Natural killer cell treated with Interleukin-12 subunit alpha and Interleukin-12 subunit beta and Interleukin-15 and Interleukin-18, amount 100 ng/mL, for 72 hours (primary cell): Measurements from ENCODE around the gene AKAP6. TPM values are rescaled to one million over a fixed set of nuclear protein-coding genes. Genes with fewer than 3 reads are reported as not detected.

Experiments
- ATAC-seq, 2 donors: fragments of 150-1000 bp; cut with Tn5 transposase in 1 of 2; sonication (Bioruptor Pico), chemical (Tn5 transposase) in 1 of 2; 2 replicates each; pipeline ENCODE4 v1.10.0; 2021
- DNase-seq: peaks from one replicate; pipeline ENCODE4 v3.0.0; 2022; ENCODE audit warnings: low spot score
- H3K27ac Mint-ChIP-seq, 2 donors: 1 replicate in 1 of 2; 2 replicates in 1 of 2; pipeline ENCODE4 v1.8.0; 2022; ENCODE audit warnings: mixed read lengths in 2 of 2, mild to moderate bottlenecking in 1 of 2, moderate library complexity in 1 of 2
- H3K27me3 Mint-ChIP-seq, 2 donors: 1 replicate in 1 of 2; 2 replicates in 1 of 2; pipeline ENCODE4 v1.8.0; 2022; ENCODE audit warnings: mixed read lengths in 2 of 2
- H3K36me3 Mint-ChIP-seq: one replicate; pipeline ENCODE4 v1.8.0; 2022; ENCODE audit warnings: mixed read lengths
- H3K4me1 Mint-ChIP-seq, 2 donors: 1 replicate in 1 of 2; 2 replicates in 1 of 2; pipeline ENCODE4 v1.8.0; 2022; ENCODE audit warnings: low read depth in 2 of 2, mixed read lengths in 2 of 2, mild to moderate bottlenecking in 1 of 2
- H3K4me3 Mint-ChIP-seq: one replicate; pipeline ENCODE4 v1.8.0; 2022; ENCODE audit warnings: mixed read lengths
- H3K9me3 Mint-ChIP-seq: 2 replicates; pipeline ENCODE4 v1.8.0; 2022; ENCODE audit warnings: mixed read lengths
- total RNA-seq, 2 donors: library from RNA; stranded (reverse); gene quantifications; one replicate each; pipeline ENCODE4 v1.2.3, GENCODE V29; 2022

The AKAP6 gene
- total RNA-seq, 2 donors from 2014 or later, result 0.31 TPM; not detected in 1

DNA sequence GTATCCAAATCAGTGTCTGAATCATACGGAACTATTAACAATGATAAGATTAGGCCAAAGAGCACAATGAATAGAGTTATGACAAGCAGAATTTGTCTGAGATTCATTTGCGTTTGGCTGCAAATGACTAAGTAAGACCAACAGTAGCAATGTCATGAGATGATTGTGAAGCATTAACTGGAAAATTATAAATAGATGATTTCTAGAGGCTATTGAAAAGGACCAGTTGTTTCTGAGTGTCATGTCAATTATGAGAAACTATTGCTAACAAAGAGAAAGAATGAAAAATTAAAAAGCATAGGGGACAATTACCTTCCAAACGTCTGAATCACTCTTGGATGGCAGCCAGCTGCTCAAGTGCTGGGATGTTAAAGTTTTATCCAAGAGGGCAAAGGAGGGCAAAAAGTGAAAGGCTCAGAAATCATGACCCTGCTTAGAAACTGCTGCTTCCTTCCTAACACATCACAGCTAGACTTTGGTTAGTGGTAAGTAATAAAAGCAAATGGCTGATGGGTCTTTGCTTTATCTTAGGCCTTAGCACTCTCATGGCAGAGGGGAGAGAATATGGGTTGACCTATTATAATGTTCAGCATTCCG, 89.0 kb downstream of the AKAP6 start:
- Mint-ChIP-seq H3K9me3 (peaks cover 2% of the 10 kb centered on the region), H3K4me1 (no peaks in the 10 kb centered on the region), H3K27me3 (peaks cover 0 to 5% of the 10 kb centered on the region in 2 donors), H3K27ac (no peak overlapping the region), H3K36me3 (no peaks in the 10 kb centered on the region), H3K4me3 (no peak overlapping the region)
- DNase-seq, result no peak
- no peak for ATAC-seq

DNA sequence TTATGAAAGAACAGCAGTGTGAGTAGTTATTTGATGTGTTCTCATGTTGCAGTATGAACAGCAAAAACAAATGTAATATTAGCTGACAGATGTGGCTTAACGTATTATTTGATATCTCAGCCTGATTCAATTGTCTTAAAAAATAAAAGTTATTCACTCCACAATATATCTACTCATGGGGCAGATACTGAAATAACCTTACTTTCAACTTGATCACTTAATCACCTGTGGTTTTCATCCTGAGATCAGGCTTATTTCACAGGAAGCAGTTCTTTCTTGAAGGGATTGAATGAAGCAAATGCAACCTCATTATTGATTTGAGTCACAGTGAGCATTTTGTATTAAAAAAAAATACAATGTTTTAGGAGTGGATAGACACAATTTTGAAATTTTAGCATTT, 90.3 kb downstream of the AKAP6 start:
- Mint-ChIP-seq H3K9me3 (peaks cover 2% of the 10 kb centered on the region), H3K36me3 (no peaks in the 10 kb centered on the region), H3K4me1 (no peaks in the 10 kb centered on the region), H3K27me3 (peaks cover 0 to 5% of the 10 kb centered on the region in 2 donors), H3K4me3 (no peak overlapping the region), H3K27ac (no peak overlapping the region)
- DNase-seq (no peak), ATAC-seq (no peak)

DNA sequence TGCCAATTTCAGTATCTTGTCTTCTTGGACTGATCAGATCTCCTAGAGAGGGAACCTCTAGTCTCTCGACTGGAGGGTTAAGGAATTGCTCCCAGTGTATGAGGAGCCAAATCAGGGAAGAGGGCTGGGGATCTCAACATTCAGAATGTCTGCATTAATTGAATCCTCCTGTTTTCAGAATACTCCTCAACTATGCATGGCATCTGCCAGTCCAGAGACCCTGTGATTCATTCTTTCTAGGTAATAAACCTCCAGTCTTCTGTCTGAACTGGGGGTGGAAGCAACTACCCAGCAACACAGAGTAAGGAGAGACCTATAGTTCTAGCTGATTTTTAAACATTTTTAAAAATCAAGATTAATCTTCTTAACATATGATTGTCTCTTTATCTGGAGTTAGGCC, 92.7 kb downstream of the AKAP6 start:
- H3K27ac Mint-ChIP-seq, result no peak overlapping the region
- ATAC-seq, result no peak
- H3K9me3 Mint-ChIP-seq, result peaks cover 3% of the 10 kb centered on the region

DNA sequence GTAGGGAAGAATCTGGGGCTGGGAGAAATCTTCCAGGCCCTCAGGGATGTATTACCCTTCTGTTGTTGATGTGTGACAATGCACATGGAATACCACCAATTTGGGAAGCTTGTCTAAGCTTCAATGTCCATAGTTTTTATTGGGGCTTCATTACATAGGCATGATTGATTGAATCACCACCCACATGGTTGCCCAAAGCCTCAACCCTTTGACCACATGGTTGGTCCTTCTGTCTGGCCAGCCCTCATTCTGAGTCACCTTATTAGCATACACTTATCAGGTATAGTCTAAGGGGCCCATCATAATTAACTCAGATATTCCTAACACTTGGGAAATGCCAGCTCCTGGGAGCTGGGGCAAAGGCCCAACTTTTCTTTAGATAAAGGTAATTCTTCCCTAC, 93.3 kb downstream of the AKAP6 start:
- DNase-seq, result no peak
- Mint-ChIP-seq H3K36me3 (no peaks in the 10 kb centered on the region), H3K27ac (no peak overlapping the region), H3K4me3 (no peak overlapping the region), H3K9me3 (peaks cover 4% of the 10 kb centered on the region), H3K27me3 (no peaks in the 10 kb centered on the region), H3K4me1 (no peaks in the 10 kb centered on the region)
- ATAC-seq, result no peak

More for the DNA sequence above, 92.7 kb downstream of the AKAP6 start:
- H3K36me3 Mint-ChIP-seq, result no peaks in the 10 kb centered on the region
- no peak overlapping the region for H3K4me3 Mint-ChIP-seq
- H3K27me3 Mint-ChIP-seq, result no peaks in the 10 kb centered on the region
- no peaks in the 10 kb centered on the region for H3K4me1 Mint-ChIP-seq
- DNase-seq, result no peak

DNA sequence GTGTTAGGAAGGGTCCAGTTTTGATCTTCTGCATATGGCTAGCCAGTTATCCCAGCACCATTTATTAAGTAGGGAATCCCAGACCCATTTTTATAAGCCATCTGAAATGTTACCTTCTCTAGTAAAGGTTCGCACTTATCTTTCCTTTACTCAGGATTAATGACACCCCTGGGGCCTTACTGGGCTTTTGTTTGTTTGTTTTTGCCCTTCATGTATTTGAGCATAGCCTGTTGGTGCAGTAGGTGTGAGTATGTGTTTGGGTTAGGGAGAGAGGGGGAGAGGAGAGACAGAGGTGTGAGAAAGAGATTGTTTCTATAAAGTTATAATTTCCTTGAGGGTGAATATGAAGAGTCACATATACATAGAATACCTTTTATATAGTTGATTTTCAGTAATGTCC, 96.9 kb downstream of the AKAP6 start:
- H3K4me1 Mint-ChIP-seq, result no peaks in the 10 kb centered on the region
- no peak overlapping the region for H3K4me3 Mint-ChIP-seq
- ATAC-seq, result no peak
- peaks cover 4% of the 10 kb centered on the region for H3K9me3 Mint-ChIP-seq
- H3K27ac Mint-ChIP-seq, result no peak overlapping the region
- H3K27me3 Mint-ChIP-seq, result no peaks in the 10 kb centered on the region
- no peaks in the 10 kb centered on the region for H3K36me3 Mint-ChIP-seq
- no peak for DNase-seq

DNA sequence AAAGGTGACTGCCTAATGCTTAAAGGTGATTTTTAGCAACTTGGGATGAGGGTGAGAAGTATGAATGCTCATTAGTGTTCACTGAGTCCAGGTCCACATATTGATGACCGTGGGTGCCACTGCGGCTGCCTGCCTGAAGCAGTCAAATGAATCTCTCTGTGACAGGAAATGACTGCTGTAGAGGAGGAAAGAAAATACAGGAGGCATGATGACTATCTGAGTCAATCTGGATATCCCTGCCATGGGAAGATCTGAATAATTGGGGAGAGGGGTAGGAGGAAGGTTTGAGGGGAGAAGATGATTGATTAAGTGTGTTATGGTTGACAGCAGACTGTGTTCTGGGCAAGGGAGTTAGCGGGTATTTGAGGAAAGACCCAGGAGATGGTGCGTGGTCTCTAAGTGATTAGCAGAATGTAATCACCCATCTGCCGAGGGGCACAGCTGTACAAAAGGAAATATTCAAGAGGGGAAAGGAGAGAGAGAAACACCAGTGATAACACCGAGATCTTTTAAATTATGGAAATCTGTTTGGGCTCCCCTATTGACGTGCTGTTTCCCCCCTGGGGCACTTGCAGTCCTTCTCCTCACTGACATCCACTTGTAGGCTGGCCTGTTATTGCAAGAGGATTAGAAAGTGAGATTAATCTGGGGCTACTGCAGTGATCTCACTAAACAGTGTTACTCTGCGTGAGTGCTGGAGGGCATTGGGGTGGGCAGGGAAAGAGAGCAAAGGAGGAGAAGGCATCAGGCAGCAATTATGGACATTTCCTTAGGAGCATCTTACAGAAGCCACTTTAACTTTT, 97.7 kb downstream of the AKAP6 start:
- no peak for DNase-seq
- Mint-ChIP-seq H3K27ac (no peak overlapping the region), H3K27me3 (no peaks in the 10 kb centered on the region), H3K36me3 (no peaks in the 10 kb centered on the region), H3K9me3 (peaks cover 4% of the 10 kb centered on the region), H3K4me3 (no peak overlapping the region), H3K4me1 (no peaks in the 10 kb centered on the region)
- ATAC-seq, result no peak

DNA sequence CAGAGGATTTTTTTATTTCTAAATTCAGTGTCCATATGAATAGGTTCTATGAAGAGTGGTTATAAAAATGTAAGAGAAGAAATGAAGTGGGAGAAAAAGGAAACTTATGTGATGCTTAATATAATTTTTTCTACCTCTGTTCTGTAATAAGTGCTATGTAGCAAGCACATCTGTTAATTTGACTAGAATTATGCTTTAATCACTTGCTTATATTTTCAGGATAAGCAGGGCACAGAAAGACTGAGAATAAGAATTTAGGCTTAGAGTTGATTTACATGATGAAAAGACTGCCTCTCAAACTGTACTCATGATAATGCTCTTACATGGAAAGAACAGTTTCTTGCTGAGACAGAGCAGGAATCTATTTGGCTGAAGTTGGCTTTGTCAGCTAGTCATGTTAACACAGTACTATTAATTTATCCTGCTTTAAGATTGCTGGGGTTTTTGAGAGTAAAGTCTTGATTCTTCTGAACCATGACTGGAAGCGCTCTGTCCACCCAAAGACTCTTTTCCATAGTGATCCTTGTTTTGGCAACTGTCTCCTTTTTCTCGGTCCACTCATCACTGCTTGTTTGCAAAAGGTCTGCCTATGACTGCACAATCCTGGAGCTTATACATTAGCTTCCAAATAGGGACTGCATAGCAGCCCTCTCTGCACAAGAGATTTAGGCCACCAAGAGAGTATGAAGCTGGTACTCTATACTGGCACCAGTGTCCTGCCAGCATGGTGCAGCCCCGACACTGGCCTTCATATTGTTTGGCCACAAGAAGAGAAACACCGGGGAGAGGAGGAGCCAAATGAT, 98.8 kb downstream of the AKAP6 start:
- DNase-seq, result no peak
- Mint-ChIP-seq H3K27ac (no peak overlapping the region), H3K36me3 (no peaks in the 10 kb centered on the region), H3K9me3 (peaks cover 4% of the 10 kb centered on the region), H3K27me3 (no peaks in the 10 kb centered on the region), H3K4me1 (no peaks in the 10 kb centered on the region), H3K4me3 (no peak overlapping the region)
- ATAC-seq, result no peak

DNA sequence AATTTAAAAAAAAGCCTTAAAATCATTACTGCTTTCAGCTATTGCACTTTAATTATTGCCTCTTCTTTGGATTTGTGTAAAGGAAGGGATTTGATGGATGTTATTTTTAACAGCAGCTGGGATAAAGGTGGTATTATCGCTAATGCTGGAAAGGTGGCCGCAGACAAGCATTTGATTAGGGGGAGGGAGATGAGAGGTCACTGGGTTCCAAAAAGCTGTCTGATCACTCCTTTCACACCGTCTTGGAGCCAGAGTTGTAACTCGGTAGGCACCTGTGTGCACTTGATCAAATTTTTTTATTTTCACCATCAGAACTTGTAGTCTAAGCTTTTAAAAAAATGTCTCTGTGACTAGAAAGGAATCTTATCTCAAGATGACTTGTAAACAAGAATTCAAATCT, 99.8 kb downstream of the AKAP6 start:
- H3K4me3 Mint-ChIP-seq, result no peak overlapping the region
- H3K9me3 Mint-ChIP-seq, result peaks cover 4% of the 10 kb centered on the region
- DNase-seq (no peak), ATAC-seq (no peak)
- no peak overlapping the region for H3K27ac Mint-ChIP-seq
- H3K4me1 Mint-ChIP-seq, result no peaks in the 10 kb centered on the region
- no peaks in the 10 kb centered on the region for H3K27me3 Mint-ChIP-seq
- H3K36me3 Mint-ChIP-seq, result no peaks in the 10 kb centered on the region

DNA sequence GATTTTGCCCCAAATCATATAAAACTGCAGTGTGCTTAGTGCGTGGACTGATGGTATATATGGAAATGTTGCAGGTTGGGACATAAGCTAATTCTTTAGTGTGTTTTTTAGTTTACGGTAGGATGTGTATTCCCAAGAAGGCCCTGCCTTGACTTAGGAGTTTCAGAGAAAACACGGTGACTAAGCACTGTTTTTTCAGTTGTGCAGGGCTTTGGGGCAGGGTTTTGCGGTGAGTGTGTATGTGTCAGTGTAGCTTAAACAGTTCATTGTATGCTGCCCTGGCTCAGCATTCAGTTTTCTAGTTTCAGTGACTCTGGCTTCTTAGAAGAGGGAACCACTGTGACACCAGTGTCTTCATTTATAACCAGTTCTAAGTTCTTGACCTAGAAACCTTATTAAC, 101.2 kb downstream of the AKAP6 start:
- ATAC-seq, result no peak

DNA sequence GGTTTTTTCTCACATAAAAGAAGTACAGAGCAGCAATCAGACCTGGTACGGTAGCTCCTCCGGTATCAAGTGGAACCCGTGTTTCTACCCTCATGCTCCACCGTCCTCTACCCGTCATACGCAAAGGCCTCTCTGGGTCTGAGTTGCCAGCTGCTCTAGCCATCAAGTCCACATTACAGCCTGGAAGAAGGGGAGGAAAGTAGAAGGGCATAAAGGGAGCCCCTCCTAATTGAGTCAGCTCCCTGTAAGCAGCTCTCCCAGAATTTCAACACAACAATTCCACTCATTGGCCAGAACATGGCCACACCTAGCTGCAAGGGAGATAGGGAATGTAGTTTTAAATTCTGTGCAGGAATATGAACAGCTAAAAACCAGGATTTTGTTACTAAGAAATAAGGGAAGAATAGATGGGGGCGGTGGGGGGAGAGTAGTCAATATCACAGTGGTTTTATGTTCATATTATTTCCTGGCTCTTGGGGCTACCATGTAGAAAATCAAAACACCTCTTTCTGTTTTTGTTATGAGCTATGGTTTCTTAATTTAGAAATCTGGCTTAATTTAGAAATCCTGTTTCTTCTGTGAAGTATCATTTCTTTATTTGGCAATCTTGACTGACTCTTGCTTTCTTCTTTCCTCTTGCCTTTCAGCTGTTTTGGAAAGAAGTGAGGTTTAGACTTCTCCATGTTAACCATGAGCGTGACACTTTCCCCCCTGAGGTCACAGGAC, 103.9 kb downstream of the AKAP6 start:
- ATAC-seq (no peak), DNase-seq (no peak)
- no peaks in the 10 kb centered on the region for H3K4me1 Mint-ChIP-seq
- no peak overlapping the region for H3K4me3 Mint-ChIP-seq
- H3K36me3 Mint-ChIP-seq, result no peaks in the 10 kb centered on the region
- H3K27me3 Mint-ChIP-seq, result no peaks in the 10 kb centered on the region
- no peak overlapping the region for H3K27ac Mint-ChIP-seq
- H3K9me3 Mint-ChIP-seq, result peaks cover 6% of the 10 kb centered on the region

More for the DNA sequence above, 101.2 kb downstream of the AKAP6 start:
- DNase-seq, result no peak
- no peak overlapping the region for H3K4me3 Mint-ChIP-seq
- no peaks in the 10 kb centered on the region for H3K36me3 Mint-ChIP-seq
- H3K9me3 Mint-ChIP-seq, result peaks cover 4% of the 10 kb centered on the region
- no peaks in the 10 kb centered on the region for H3K4me1 Mint-ChIP-seq
- H3K27ac Mint-ChIP-seq, result no peak overlapping the region
- no peaks in the 10 kb centered on the region for H3K27me3 Mint-ChIP-seq

DNA sequence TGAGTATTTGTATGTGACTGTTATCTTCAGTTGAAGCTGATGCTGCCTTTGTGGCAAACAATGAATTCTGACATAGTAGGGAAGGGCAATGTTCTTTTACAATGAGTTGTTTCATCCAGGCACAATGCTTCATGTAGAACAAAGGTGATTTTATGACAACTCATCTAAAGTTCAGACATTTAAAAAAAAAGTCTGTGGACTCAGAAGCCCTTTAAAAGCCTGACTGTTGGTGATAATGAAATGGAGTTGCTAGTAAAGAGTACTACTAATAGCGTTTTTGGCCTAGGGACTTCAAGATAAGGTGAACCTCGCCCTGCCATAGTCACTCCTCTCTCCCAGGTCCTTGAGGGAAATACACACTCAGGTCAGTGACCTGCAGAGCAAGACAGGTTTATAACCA, 105.1 kb downstream of the AKAP6 start:
- ATAC-seq (no peak), DNase-seq (no peak)
- Mint-ChIP-seq H3K4me3 (no peak overlapping the region), H3K27me3 (no peaks in the 10 kb centered on the region), H3K9me3 (peaks cover 6% of the 10 kb centered on the region), H3K36me3 (no peaks in the 10 kb centered on the region), H3K27ac (no peak overlapping the region), H3K4me1 (no peaks in the 10 kb centered on the region)

DNA sequence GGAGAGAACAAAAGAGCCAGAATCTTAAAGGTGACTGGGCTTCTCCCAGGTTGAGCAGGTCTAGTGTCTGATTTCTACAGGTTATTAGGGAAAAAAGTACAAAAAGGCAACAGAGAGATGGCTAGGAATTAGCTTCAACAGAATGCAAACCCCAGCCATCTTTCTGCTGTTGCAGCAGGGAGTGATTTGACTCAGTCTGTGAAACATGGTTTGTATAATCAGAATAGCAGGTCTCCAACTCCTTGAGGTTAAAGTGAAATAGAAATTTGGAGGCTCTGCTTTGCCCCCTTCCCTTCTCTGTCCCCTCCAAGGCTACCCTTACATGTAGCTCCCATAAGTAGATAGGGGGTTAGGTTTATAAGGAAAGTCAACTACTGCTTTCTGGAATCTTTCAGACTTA, 105.8 kb downstream of the AKAP6 start:
- ATAC-seq (no peak), DNase-seq (no peak)
- Mint-ChIP-seq H3K36me3 (no peaks in the 10 kb centered on the region), H3K9me3 (peaks cover 6% of the 10 kb centered on the region), H3K4me1 (no peaks in the 10 kb centered on the region), H3K27me3 (no peaks in the 10 kb centered on the region), H3K27ac (no peak overlapping the region), H3K4me3 (no peak overlapping the region)

DNA sequence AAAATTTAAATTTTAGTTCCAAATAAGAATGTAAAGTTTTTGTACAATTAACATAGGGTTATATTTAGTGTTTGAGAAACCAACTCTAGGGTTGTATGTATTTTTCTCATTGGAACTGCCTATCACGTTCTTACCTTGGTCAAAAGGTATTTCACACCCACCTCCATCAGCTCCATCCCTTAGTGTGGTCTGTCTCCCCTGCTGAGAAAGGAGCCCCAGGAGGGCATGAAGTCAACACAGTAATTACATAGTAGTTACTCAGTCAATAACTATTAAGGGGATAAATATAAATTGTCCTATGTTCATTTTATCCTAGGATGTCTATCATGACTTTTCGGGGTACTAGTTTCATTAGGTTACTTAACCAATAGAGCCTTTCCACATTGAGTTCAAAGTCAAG, 106.3 kb downstream of the AKAP6 start:
- Mint-ChIP-seq H3K27me3 (no peaks in the 10 kb centered on the region), H3K4me1 (no peaks in the 10 kb centered on the region), H3K36me3 (no peaks in the 10 kb centered on the region), H3K4me3 (no peak overlapping the region), H3K9me3 (peaks cover 6% of the 10 kb centered on the region), H3K27ac (no peak overlapping the region)
- ATAC-seq (no peak), DNase-seq (no peak)
